ENCODE data around the gene CNP.

The CNP gene

GRCh38 chr17:41972571-41973407 is 6.2 kb downstream of the CNP start:
- no peak for DNase-seq

GRCh38 chr17:41973408-41973811 is 6.8 kb downstream of the CNP start:
- no peak for DNase-seq

DNA sequence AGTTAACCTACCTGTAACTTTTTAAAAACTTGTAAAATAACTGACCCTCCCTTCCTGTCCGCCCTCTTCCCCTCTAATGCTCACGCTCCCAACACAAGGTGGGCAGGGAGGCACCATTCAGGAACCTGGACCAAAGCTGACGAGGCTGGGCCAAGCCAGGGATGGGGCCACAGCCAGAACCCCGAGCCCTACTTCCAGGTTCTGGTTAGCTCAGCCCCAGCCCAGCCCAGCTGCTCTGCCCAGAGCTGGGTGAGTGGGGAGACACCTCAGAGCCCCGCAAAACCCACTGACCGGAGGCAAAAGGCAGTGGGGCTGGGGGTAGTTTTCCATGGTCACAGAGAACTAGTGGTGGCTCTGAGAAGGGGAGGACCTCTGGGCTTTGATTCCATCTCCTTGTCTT is 7.4 kb downstream of the CNP start:
- DNase-seq: no peak

DNA sequence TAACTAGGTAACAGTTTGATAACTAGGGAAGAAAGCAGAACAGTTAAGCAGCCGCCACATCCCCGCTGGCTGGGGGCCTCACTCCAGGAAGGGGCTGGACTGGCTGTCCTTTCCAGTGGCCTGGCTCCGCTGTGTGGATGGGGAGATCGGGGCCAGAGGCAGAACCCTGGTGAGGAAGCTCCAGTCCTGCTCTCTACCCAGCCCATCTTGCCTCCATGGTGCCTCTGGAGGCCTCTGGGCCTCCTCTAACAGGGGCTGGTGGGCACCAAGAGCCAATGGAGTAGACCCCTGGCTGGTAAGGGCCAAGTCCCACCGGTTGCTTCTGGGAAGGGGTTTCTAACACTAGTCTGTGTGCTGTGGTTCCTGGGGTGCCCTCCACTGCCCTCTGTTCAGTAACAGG is 8.1 kb downstream of the CNP start:
- DNase-seq: no peak

GRCh38 chr17:41975099-41976083 is 8.8 kb downstream of the CNP start:
- DNase-seq: no peak

- no peak for DNase-seq
Observed at GRCh38 chr17:41976142-41976768, 9.7 kb downstream of the CNP start.

DNA sequence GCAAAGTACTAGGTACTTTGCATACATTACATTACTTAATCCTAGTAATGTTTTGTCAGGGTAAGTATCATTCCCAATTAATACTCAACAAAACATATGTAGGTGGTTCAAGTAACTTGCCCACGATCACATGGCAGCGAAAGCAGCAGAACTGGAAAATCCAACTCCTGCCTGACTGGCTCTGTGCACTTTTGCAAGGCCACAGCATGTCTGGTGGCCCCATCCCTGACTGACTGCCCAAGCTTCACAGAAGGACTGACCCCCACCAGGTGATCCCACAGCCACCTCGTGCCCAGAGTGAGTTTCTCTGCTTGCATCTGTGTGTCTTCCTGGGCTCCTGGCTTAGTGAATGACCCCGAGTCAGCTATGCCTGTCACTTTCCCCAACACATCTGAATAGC is 11.4 kb downstream of the CNP start:
- DNase-seq: no peak

GRCh38 chr17:41982026-41982760 is 15.6 kb downstream of the CNP start:
- no peak for DNase-seq

DNA sequence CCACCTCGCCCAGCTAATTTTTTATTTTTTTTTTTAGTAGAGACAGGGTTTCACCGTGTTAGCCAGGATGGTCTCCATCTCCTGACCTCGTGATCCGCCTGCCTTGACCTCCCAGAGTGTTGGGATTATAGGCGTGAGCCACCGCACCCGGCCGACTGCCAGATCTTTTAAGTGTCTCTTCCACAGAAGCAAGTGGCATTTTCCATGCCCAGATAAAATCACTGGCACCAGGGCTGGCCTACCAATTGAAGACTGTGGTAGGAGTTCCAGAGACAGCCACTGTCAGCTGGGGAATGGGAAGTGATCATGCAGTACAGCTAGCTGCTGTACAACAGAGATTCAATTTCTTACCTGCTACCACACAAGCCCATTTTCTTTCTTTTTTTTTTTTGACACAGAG is 17.9 kb downstream of the CNP start:
- DNase-seq: no peak

GRCh38 chr17:41985919-41986318 is 19.3 kb downstream of the CNP start:
- DNase-seq: no peak

DNA sequence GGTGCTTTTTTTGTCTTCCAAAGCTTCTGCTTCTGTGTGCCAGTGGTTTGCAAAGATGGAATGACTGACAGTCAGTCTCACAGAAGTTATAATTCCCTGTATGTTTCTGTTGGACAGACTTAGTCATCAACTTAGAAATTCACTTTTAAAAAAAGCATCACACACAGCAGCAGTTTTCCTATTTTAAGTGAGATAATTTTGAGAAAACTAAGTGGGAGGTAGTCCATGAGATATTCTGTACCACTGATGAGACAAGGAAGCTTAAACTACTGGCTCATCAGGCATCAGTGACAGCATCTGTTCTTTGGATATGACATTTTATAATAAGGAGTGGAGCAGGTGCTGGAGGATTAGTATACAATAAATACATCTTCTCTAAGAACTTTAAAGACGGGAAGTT is 20.0 kb downstream of the CNP start:
- DNase-seq: no peak

DNA sequence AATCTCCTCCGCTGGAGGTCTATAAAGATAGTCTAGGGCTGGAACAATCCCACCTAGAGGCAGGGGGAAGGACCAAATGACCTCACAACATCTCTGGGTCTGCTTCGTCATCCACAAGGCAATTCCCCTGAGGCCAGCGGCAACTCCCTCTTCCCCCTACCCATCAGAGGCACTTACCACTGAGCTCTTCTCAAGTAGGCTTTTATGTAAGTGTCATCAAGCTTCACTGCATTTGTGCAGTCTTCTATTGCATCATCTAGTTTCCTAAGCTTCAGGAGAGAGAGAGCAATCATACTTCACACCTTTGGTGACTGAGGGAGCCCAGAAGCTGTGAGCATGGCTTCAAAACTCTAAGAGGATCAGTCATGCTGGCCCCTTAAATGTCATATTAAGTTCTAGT is 21.0 kb downstream of the CNP start:
- no peak for DNase-seq

DNA sequence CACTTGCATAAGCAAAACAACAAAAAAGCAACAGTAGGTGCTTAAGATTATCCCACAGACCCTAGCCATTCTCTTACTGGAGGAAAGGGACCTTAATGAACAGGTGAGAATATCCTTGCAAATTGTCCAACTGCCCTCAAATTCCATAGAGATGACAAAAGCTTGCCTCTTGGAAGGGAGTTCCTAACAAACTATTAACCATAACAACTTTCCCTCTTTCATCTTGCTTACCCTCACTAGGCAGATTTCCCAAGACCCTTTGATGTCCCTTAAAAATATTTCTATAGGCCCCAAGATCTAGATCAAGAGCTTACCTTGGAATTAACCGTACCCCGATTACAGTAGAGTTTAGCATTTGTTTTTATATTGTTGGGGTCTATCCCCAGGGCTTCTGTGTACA is 21.8 kb downstream of the CNP start:
- no peak for DNase-seq

GRCh38 chr17:41989702-41990419 is 23.3 kb downstream of the CNP start:
- DNase-seq: no peak

DNA sequence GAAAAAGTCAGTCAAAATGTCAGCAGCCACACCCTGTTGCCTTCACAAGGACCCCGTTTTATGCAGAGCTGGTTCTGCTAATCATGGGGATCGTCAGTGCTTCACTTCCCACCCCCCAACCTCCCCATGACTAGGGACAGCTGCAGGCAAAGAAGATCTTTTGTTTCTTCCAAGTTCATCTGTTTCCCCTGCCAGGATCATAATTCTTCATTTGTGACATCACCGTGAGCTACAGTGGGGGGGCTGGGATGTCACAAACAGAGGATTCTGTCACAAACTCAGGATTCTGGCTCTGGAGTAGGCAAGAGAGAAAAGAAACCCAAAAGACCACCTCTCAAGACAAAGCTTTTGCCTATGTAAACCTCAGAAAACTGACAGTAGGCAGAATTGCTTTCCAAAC is 26.0 kb downstream of the CNP start:
- DNase-seq: no peak

DNA sequence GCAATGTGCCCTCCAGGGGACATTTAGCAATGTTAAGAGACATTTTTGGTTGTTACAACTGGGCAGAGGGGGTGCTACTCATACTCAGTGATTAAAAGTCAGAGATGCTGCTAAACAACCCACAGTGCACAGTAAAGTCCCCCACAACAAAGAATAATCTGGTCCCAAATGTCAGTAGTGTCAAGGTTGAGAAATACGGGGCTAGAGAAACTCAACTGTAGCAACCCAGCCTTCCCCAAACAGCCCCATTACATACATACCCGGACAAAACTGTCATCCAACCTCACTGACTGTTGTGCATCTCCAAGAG is 30.2 kb downstream of the CNP start:
- DNase-seq: no peak

DNA sequence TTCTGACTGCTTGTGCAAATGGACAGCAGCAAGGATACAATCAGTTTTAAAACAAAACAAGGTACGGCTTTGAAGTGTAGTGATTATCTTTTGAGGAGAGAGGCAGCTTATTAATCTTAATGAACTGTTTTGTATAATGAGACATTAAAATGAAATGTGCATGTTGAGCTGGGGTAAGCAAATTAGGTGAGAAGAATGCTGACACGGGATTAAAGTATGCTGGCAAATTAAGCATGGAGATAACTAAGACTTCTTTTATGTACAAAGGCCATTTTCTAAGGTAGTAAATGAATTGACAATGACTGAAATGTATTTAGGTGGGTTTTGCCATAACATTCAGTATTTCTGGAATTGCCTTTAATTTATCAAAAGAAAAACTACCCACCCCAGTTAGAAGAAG is 31.9 kb downstream of the CNP start:
- no peak for DNase-seq

GRCh38 chr17:42000413-42001133 is 34.0 kb downstream of the CNP start:
- DNase-seq: no peak

GRCh38 chr17:42001729-42002128 is 35.1 kb downstream of the CNP start:
- no peak for DNase-seq

DNA sequence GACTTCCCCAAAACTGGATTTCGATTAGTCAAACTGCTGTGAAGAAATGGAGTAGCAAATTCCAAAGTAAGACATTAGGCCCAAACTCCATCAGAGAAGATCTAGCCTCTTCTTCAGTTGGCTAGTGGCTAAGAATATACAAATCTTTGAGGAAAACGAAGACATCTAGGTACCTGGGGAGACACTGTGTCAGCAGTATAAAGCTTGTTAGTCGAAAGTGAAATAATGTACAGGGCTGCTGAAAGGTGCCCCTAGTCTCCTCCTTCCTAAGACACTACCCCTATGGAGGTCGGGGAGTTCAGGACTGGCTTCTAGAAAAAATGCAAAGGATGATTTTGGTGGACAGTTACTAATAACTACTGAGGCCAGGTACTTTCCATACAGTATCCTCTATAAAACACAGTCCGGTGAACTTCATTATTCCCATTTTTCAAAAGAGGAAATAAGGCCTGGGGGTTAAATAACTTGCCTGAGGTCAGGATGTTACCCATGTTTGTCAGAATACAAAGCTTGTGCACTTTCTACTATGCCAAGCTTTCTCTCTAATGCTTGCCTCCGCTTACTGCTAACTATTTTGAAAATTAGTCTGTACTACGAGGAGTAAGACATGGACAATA is 35.7 kb downstream of the CNP start:
- DNase-seq: no peak
